Esophagus squamous epithelium (tissue), 4 donors: ENCODE measurements around the gene RRP36.

Experiments
- CTCF ChIP-seq, 6 experiments: fragments of 450-650 bp in 4 of 6; fragments of 200-600 bp in 2 of 6; sonication (generic) in 2 of 6; IDR thresholded peaks; one replicate each; pipeline ENCODE4 v1.5.1; 2016 to 2019; ENCODE audit warnings: antibody characterized with exemption in 6 of 6, mild to moderate bottlenecking in 4 of 6, moderate library complexity in 4 of 6
- POLR2A ChIP-seq, 4 donors: fragments of 450-650 bp; IDR thresholded peaks; one replicate each; pipeline ENCODE4 v1.6.1; 2017; ENCODE audit warnings: antibody characterized with exemption in 4 of 4, mild to moderate bottlenecking in 4 of 4, moderate library complexity in 3 of 4

DNA sequence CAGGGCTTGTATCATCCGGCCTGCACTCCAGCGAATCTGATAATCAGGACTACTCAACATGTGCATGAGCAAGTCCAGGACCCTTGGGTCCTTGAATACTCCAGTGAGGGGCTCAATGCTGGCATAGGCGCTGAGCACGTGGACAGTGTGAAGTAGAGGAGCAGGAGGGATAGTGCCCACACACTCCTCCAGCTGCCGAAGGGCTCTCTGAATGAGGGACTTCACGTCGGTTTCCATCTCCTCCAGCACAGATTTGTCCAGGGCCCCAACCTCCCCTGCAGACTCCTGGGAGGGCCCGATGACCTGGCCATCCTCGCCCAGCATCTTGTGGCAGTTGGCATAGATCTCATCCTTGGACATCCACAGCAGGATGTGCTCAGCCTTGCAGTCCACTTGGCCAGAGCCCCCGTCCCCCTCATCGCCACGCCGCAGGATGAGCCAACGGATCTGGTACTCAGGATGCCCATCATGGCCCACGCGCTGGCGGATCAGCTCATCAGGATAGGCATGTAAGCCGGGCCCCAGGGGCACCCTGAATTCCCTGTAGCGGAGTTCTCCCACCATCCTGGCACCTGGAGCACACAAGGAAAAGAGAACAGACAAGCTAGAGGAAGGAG is 30.9 kb downstream of the RRP36 start:
- no peak for TF ChIP-seq CTCF (IDR thresholded peaks at IDR 0.05)
- no peak for TF ChIP-seq POLR2A (IDR thresholded peaks at IDR 0.05)
